GM15510 (cell line): ENCODE measurements around the gene OGFR.

Experiments used
- POLR2A ChIP-seq: IDR thresholded peaks from 3 replicates; pipeline ENCODE4 v1.6.1; 2011; ENCODE audit warnings: borderline replicate concordance; ENCODE audit not compliant: insufficient read length; ENCODE audit errors: extremely low read depth

Gene OGFR

DNA sequence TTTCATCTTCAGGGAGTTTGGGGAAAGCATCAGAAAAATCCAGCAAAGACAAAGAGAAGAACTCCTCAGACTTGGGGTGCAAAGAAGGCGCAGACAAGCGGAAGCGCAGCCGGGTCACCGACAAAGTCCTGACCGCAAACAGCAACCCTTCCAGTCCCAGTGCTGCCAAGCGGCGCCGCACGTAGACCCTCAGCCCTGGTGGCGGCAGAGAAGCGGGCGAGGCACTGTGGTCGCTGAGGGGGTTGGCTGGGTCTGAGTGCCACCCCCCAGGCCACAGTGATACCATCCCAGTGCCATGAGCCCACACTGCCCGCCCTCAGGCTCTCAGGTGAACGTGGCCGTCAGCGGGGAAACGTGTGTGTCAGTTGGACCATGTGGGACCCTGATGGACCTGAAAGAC lies 5.2 kb upstream of the OGFR start:
- TF ChIP-seq POLR2A = no peak

DNA sequence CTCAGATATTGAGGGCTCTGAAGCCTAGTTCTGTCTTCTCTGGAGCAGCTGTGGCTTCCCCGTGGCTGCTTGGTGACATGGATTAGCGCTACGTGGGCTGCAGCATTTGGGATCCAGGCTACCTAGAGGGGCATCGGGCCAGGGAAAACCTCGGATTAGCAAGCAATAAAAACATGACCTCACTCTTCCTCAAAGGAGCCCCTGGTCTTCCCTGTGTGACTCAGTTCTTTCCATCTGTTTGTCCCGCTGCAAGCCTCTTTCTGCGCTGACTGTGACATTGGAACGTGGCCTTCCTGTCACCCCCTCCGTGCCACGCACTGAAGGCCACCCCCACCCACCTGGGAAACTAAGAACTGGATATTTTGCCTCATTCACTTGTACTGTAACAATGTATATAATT lies 4.8 kb upstream of the OGFR start:
- TF ChIP-seq POLR2A = no peak

DNA sequence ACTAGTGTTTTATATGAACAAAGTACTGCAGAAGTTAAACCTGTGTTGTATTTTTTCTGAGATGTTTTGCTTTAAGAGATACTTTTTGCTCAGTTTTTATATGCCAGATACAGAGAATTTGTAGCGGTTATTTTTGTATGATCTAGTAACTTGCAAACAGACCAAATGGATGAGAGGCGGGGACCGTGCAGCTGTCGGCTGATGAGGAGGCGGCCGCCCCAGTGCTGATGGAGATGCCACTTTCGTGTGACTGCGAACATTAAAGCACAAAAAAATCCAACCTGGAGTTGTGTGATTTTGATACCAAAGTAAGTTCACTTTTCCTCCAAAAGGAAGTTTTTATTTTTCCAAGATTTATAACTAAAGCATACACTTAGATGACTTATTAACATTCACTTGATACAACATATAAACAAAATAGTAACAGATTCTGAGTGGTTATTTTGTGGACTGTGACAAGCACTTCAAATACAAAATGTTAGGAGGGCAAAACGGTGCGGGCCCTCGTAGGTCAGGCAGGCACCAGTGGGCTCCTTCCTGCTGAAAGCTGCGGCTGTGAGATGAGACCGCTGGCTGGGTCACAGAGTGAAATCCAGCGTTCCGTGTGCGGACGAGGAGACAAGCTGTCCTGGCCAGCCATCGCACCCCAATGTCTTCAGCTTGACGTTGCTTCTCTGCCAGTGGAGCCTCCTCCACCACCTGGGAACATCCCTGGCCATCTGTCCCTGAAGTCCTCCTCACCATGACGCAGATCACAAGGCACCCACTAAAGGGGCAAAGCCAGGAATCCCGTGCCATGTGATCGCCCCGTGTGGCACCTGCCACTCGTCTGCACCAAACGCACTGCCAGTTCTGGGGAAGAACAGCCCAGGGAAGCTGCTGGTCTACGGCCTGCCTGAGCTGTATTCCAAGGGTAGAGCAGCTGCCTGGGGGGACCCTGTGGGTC lies 4.0 kb upstream of the OGFR start:
- no peak for TF ChIP-seq POLR2A

DNA sequence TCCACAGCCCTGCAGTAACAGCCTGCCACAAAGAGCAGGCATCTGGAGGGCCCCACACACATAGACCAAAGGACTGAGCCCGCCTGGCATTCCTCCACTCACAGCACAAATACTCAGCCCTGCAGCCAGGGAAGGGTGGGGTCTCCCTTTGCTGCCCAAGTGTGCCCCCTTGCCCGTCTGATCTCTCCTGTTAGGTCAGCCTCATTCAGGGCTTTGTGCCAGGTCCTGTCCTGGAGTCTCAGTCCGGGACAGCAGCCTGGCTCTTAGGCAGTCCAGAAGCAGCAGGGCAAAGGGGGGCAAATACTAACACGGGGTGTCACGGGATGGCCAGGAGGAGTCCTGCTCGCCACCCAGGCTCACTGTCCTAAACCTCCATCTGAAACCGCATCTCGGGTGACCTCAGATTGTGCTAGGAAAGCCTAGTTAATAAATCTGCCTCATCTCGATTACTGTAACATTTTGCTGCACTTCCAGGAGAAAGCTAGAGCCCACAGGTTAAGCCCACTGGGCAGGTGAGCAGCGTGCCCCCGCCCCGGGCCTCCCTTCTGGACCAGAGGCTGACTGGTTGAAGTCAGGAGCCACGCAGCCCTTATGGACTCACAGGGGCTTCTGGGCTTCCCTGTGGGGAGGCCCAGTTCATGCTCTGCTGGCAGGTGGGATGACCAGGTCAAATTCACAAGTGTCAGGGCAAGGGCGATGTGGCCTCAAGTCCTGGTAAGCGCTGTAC lies 3.2 kb upstream of the OGFR start:
- no peak for TF ChIP-seq POLR2A

DNA sequence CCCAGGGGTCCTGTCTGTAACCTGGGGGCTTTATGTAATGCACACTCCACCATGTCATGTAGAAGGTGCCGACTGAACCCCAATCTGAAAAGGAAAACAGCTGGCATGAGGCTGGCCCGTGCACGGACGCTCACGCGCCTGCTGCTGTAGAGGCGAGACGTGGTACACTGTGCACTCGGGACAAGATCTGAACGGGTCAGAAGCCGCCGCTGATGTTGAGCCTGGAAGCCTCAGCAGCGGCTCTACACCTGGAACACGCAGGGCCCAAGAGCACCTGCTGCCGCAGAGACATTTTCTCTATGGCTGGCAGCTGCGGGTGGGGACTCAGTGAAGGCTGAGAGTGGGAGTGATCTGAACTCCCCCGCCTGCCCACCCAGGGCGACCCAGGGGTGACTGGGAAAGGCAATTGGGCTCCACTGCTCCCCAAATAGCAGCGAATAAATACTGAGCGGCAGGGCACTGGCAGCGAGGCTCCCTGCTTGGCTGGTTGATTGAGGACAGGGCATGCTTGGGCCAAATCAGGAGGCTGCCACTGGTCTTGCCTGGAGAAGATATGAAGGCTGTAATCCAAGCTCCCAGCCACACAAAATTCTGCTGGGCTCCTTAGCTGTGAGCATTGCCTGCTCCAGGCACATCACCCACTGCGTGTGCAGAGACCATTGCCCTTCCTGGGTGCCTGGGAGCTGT lies 2.5 kb upstream of the OGFR start:
- no peak for TF ChIP-seq POLR2A

DNA sequence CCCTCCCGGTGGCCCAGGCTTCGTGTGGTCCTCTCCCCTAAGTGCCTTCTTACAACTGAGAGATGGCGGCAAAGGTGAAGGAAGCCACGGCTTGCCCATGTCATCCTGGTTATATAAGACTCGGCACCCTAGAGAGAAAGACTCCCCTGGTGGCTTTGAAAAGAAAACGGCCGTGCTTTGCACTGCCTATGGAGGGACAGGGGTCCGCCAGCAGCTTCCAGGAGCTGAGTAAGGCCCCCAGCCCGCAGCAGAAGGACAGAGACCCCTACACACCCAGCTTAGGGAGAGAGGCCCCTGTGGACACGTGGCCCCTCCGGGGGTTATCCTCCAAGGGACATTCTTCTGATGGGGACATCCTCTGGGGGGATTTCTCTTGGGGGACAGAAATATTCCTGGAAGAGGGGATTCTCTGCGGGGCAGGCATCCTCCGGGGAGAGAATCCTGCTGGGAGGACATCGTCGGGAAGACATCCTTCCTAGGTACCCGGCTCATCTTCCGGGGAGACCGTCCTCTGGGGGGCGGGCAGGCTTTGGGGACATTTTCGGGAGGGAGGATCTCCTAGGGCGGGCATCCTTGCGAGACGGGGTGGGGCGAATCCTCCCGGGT lies 511 bp upstream of the OGFR start:
- TF ChIP-seq POLR2A = no peak

DNA sequence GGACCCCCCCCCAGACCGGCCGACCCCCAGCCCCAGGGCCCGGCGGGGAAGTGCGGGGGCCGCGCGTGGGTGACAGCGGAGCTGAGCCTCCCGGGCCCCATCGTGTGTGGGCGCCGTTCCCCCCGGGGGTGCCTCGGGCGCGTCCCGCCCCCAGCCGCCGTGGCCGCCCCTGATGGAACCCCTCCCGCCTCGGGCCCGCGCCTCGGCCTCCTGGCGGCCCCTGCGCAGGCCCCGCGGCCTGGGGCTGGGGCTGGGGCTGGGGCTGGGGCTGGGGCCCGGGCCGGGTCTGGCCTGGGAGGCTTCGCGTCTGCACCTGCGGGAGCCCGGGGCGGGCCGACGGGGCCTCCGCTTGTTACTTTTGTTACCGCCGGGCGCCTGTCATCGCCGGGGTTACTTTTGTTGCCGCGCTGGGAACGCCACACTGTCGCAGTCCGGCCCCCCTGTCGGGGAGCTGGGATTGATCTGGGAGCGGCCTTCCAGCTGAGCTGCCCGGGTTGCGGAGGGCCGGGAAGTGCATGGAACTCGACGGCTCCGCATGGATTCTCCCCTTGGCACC lies 598 bp downstream of the OGFR start:
- no peak for TF ChIP-seq POLR2A

DNA sequence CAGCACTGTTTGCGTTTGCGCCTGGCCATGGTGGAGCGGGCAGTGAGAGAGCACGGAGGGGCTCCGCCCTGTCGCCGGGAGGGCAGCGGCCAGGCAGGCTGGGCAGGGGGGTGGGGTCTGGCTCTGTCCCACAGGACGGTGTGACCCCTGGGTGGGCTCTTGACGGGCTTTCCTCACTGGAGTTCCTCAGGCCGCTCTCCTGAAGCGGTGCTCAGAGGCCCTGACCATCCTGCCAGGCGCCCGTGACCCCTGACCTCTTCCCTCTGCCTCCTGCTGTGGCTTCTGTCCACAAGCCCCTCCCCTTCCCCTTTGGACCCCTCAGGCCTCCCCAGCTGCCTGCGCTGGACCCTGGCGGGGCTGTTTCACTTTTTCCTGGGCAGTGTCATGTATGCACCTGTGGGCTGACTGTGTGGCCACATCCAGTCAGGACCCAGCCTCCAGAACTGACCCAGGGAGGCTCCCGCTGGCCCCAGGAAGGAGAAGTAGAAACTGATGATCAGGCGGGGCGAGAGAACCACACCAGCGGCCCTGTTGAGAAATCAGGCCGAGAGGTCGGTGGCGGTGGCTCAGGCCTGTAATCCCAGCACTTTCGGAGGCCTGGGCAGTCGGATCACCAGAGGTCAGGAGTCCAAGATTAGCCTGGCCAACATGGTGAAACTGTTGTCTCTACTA lies 1.2 kb downstream of the OGFR start:
- no peak for TF ChIP-seq POLR2A

DNA sequence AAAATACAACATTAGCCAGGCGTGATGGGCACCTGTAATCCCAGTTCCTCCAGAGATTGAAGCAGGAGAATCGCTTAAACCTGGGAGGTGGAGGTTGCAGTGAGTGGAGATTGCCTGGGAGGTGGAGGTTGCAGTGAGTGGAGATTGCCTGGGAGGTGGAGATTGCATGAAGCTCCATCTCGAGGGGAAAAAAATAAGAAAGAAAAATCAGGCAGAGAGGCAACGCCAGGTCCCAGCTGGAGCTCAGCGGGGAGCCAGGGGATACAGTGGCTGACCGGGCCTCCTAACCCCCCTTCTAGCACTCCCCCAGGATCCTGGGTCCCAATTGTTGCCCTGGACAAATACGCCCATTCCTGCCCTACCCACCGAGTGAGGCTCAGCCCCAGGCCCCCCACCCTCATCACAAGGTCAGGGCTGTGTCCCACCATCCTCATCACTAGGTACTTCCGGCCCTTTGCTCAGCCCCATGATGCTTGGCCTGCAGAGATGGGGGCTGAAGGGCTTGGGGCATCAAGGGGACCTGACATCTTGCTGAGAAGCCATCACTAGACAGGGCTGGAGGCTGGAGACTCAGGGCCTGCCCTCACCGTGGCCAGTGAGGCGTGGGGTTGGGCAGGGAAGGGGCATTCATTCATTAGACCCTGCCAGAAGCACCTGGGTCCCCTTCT lies 1.9 kb downstream of the OGFR start:
- TF ChIP-seq POLR2A = no peak

DNA sequence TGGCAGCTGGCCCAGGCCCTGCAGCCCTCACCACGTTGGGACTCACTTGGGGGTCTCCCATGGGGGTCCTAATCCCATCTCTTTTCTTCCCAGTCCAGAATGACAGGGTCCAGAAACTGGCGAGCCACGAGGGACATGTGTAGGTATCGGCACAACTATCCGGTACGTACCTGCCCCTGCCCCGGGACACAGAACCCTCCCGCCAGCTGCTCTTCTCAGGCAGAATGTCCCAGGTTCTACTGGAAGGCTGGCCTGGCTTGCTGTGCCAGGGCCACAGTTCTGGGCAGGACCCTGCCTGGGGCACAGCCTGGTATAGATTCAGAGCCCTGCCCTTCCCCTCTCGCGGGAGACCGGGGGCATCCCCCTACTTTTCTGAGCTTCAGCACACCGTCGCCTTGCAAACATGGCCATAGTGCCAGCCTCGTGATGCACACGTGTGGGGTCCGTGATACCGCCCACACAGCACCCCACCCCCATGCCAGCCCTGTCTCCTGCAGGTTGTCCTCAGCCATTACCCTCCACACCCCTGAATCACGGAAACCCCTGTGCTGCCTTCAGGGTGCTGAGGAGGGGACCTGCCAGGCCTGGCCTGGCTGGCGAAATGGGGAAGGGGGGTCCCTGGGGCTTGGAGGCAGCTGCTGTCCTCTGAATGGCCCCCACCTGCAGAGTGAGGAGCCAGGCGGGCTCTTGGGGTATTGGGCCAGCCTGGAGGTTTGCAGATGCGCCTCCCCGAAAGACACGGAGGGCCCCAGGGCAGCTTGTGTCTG lies 3.0 kb downstream of the OGFR start:
- TF ChIP-seq POLR2A = no peak

DNA sequence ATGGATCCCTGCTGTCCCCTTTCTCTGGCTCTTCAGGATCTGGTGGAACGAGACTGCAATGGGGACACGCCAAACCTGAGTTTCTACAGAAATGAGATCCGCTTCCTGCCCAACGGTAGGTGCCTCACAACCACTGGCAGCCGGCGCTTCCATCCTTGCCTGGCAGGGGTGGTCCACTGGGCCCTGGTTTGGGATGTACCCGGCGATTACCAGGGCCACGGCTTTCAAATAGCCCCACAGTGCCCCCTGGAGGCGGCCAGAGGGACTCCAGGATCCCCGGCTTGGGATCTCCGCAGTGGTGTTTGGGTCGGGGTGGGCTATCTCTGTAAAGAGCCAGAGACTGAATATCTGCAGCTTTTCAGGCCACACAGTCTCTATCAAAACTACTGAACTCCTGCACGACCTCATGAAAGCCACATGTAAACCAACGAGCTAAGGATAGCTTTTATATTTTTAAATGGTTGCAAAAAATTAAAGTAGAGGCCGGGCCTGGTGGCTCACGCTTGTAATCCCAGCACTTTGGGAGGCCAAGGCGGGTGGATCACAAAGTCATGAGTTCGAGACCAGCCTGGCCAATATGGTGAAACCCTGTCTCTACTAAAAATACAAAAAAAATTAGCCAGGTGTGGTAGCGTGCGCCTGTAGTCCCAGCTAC lies 3.7 kb downstream of the OGFR start:
- TF ChIP-seq POLR2A = no peak
